Osteoblast (primary cell): ENCODE data around the gene FARS2. TPM values are rescaled to one million over a fixed set of nuclear protein-coding genes. Genes with fewer than 3 reads are reported as not detected.

Source experiments
- DNase-seq: peaks from one replicate; pipeline ENCODE4 v3.0.0; 2011; ENCODE audit warnings: low spot score, mixed read lengths; ENCODE audit not compliant: insufficient read length; ENCODE audit errors: missing footprints
- H2AFZ ChIP-seq: 2 replicates; pipeline ENCODE4 v1.6.0; 2011; ENCODE audit warnings: mild to moderate bottlenecking, low read length
- H3K27ac ChIP-seq: 2 replicates; pipeline ENCODE4 v1.5.1; 2011; ENCODE audit warnings: mild to moderate bottlenecking, low read depth, low read length, moderate library complexity
- H3K27me3 ChIP-seq: 2 replicates; pipeline ENCODE4 v1.6.0; 2012; ENCODE audit warnings: mild to moderate bottlenecking, control low read depth, inconsistent platforms, low read length, moderate library complexity; ENCODE audit not compliant: insufficient read depth
- H3K36me3 ChIP-seq: 2 replicates; pipeline ENCODE4 v1.5.1; 2011; ENCODE audit warnings: mild to moderate bottlenecking, low read length, control low read depth, moderate library complexity; ENCODE audit not compliant: insufficient read depth
- H3K4me1 ChIP-seq: 2 replicates; pipeline ENCODE4 v1.5.1; 2011; ENCODE audit warnings: mild to moderate bottlenecking, low read length, control low read depth, moderate library complexity; ENCODE audit not compliant: insufficient read depth
- H3K4me2 ChIP-seq: 2 replicates; pipeline ENCODE4 v1.6.0; 2011; ENCODE audit warnings: mild to moderate bottlenecking, low read length; ENCODE audit not compliant: insufficient read depth
- H3K4me3 ChIP-seq: fragments of 200-600 bp; sonication (generic); 3 replicates; pipeline ENCODE4 v1.5.1; 2012; ENCODE audit warnings: mild to moderate bottlenecking, low read length, inconsistent platforms; ENCODE audit not compliant: insufficient read depth
- H3K79me2 ChIP-seq: 2 replicates; pipeline ENCODE4 v1.6.0; 2012; ENCODE audit warnings: mild to moderate bottlenecking, low read length, control low read depth, inconsistent platforms; ENCODE audit not compliant: insufficient read depth
- H3K9me3 ChIP-seq: 2 replicates; pipeline ENCODE4 v1.5.1; 2011; ENCODE audit warnings: low read depth, low read length, control low read depth
- H4K20me1 ChIP-seq: 2 replicates; pipeline ENCODE4 v1.6.0; 2012; ENCODE audit warnings: mild to moderate bottlenecking, low read length, control low read depth; ENCODE audit not compliant: insufficient read depth
- CTCF ChIP-seq: IDR thresholded peaks from 2 replicates; pipeline ENCODE4 v1.5.1; 2011; ENCODE audit warnings: mild to moderate bottlenecking, low read depth, low read length, moderate library complexity; ENCODE audit errors: extremely low read depth
- total RNA-seq: library from RNA; depleted of rRNA; stranded (reverse); fragments of >200 nt; gene quantifications from 2 replicates; pipeline ENCODE4 v1.2.3, GENCODE V29; 2012

Gene FARS2
- total RNA-seq, 1 donor, result 29.7 TPM

DNA sequence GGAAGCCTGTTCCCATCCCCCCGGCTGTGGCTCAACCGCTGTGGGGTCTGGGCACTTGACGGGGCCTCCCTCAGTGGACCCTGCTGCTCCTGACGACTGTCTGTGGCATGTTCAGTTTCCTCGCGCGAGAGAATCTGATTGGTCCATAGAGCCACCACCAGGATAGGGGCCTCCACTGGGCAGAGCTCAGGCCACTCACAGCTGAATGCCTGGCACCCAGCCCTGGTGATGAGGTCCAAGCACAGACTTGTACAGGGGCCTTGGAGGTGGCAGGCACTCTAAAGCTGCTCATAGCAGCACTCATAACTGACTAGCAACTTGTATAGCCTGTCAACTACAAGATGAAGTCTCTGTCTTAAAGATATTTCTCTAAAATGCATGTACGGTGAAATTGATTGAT lies 377.4 kb downstream of the FARS2 start:
- Histone ChIP-seq H3K9me3 (peaks cover 5% of the 10 kb centered on the region), H3K4me1 (no peaks in the 10 kb centered on the region), H2AFZ (no peak overlapping the region), H3K79me2 (no peaks in the 10 kb centered on the region), H3K36me3 (no peaks in the 10 kb centered on the region), H3K4me2 (no peak overlapping the region), H3K27ac (no peak overlapping the region), H3K27me3 (no peaks in the 10 kb centered on the region), H4K20me1 (no peaks in the 10 kb centered on the region), H3K4me3 (no peak overlapping the region)
- TF ChIP-seq CTCF, result no peak
- no peak for DNase-seq

GRCh38 chr6:5639193-5639592 lies 377.9 kb downstream of the FARS2 start:
- H3K4me2 ChIP-seq, result no peak overlapping the region
- H3K4me1 ChIP-seq, result no peaks in the 10 kb centered on the region
- no peaks in the 10 kb centered on the region for H3K27me3 ChIP-seq
- no peak for TF ChIP-seq CTCF
- no peaks in the 10 kb centered on the region for H4K20me1 ChIP-seq
- H2AFZ ChIP-seq, result no peak overlapping the region
- H3K36me3 ChIP-seq, result no peaks in the 10 kb centered on the region
- peaks cover 5% of the 10 kb centered on the region for H3K9me3 ChIP-seq
- H3K79me2 ChIP-seq, result no peaks in the 10 kb centered on the region
- no peak for DNase-seq
- no peak overlapping the region for H3K4me3 ChIP-seq
- no peak overlapping the region for H3K27ac ChIP-seq

DNA sequence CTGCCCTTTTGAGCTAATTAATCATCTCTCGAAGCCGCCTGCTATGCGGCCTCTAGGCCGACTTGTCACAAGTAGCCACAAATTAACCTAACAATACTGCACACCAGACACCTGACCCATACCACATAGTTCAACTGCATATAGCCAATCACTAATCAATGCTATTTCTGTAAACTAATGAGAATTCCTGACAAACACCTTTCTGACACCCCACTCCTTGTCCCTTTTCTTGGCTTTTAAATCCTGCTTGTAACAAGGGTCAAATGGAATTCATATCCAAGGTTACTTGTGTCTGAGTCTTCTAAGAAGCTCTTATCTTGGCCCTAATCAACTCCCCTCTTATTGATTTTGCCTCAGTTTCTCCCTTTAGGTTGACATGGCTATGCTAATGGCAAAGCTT lies 379.3 kb downstream of the FARS2 start:
- no peaks in the 10 kb centered on the region for H3K27me3 ChIP-seq
- no peak overlapping the region for H3K4me3 ChIP-seq
- no peaks in the 10 kb centered on the region for H3K79me2 ChIP-seq

DNA sequence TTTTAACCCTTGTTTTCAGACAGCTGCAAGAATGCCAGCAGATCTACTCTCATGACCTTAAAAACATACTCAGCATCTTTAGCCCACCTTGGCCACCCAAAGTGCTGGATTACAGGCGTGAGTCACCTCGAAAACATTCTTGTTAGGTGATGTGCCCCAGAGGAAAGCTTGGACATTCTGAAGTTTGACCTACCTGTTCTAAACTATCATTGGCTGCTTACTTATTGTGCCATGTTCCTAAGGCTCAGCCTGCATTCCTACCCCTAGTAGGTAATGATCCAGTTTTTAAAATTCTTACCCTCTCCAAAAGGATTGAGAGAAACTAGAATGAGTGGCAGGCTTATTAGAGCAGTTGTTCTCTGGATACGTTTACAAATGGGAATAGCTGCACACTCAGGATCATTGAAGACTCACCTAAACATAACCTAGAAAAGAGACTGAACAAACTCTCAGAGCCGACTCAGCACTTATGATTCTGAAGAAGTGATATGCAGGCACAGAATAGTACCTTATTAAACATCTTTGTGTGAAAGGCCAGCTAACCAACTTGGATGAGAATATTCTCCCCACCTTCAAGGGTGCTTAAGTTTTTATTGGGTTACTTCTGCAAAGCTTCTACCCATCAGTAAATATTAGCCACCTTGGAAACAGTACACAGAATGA lies 383.3 kb downstream of the FARS2 start:
- no peak for TF ChIP-seq CTCF
- H3K27ac ChIP-seq, result no peak overlapping the region
- peaks cover 5% of the 10 kb centered on the region for H3K9me3 ChIP-seq
- H3K79me2 ChIP-seq, result no peaks in the 10 kb centered on the region
- no peaks in the 10 kb centered on the region for H3K4me1 ChIP-seq
- no peak for DNase-seq
- H2AFZ ChIP-seq, result no peak overlapping the region
- no peaks in the 10 kb centered on the region for H3K27me3 ChIP-seq
- no peak overlapping the region for H3K4me2 ChIP-seq
- H4K20me1 ChIP-seq, result no peaks in the 10 kb centered on the region
- H3K36me3 ChIP-seq, result no peaks in the 10 kb centered on the region
- H3K4me3 ChIP-seq, result no peak overlapping the region

More for the DNA sequence above, 379.3 kb downstream of the FARS2 start:
- Histone ChIP-seq H4K20me1 (no peaks in the 10 kb centered on the region), H3K9me3 (peaks cover 5% of the 10 kb centered on the region), H3K36me3 (no peaks in the 10 kb centered on the region), H3K27ac (no peak overlapping the region), H3K4me2 (no peak overlapping the region), H2AFZ (no peak overlapping the region), H3K4me1 (no peaks in the 10 kb centered on the region)
- no peak for DNase-seq
- no peak for TF ChIP-seq CTCF
